Omental fat pad (tissue), 4 donors: Measurements from ENCODE around the gene HDAC9. TPM values are rescaled to one million over a fixed set of nuclear protein-coding genes. Genes with fewer than 3 reads are reported as not detected.
"Not testable (repeated sequence)": the region's sequence is repeated elsewhere in the genome, so short reads cannot be mapped to it uniquely, and the experiment has no call there.

ENCODE experiments used
- ATAC-seq: fragments of 150-250 bp; one replicate; pipeline ENCODE4 v1.9.1; 2016; ENCODE audit warnings: mild to moderate bottlenecking, moderate library complexity; ENCODE audit not compliant: low FRiP score
- DNase-seq: peaks from one replicate; pipeline ENCODE4 v3.0.0-alpha.2; 2019; ENCODE audit warnings: low spot score
- small RNA-seq: library from RNA; depleted of rRNA; stranded (forward); fragments of <200 nt; gene quantifications from one replicate; pipeline ENCODE3, GENCODE V24; 2016
- total RNA-seq, 4 donors: library from RNA; depleted of rRNA; stranded (reverse); fragments of >200 nt; gene quantifications; one replicate each; pipeline ENCODE4 v1.1.0, GENCODE V29; 2016
- TF ChIP-seq, protein P1 (sequence below), 3 donors: fragments of 450-650 bp; IDR thresholded peaks; one replicate each; pipeline ENCODE4 v1.5.1; 2016 to 2017; ENCODE audit warnings: antibody characterized with exemption in 3 of 3, mild to moderate bottlenecking in 3 of 3, moderate library complexity in 2 of 3

HDAC9 gene
- total RNA-seq, 4 donors from 2014 or later, result 15.6 to 51.5 (median 24.1) TPM

DNA sequence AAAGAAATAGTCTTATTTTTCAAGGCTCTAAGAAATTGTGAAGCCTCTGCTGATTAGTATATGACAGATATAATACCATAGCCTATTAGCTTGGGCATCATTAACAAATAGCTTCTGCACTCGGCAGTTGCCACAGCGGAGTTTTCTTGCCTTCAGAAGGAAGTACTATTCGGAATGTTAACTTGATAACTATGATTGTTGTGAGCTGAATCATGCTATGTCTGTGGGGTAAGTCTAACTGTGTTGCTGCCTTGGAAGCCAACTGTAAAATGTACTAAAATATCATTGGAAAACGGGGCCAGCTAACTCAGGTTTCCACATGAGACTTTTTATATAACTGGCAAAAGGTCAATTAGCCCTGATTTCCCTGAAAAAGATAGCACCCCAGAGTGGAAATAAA, 528.7 kb downstream of the HDAC9 start:
- DNase-seq, result no peak
- TF ChIP-seq, protein P1, sequence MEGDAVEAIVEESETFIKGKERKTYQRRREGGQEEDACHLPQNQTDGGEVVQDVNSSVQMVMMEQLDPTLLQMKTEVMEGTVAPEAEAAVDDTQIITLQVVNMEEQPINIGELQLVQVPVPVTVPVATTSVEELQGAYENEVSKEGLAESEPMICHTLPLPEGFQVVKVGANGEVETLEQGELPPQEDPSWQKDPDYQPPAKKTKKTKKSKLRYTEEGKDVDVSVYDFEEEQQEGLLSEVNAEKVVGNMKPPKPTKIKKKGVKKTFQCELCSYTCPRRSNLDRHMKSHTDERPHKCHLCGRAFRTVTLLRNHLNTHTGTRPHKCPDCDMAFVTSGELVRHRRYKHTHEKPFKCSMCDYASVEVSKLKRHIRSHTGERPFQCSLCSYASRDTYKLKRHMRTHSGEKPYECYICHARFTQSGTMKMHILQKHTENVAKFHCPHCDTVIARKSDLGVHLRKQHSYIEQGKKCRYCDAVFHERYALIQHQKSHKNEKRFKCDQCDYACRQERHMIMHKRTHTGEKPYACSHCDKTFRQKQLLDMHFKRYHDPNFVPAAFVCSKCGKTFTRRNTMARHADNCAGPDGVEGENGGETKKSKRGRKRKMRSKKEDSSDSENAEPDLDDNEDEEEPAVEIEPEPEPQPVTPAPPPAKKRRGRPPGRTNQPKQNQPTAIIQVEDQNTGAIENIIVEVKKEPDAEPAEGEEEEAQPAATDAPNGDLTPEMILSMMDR (IDR thresholded peaks at IDR 0.05), result no peak
- peak; percentile 87 for ATAC-seq

DNA sequence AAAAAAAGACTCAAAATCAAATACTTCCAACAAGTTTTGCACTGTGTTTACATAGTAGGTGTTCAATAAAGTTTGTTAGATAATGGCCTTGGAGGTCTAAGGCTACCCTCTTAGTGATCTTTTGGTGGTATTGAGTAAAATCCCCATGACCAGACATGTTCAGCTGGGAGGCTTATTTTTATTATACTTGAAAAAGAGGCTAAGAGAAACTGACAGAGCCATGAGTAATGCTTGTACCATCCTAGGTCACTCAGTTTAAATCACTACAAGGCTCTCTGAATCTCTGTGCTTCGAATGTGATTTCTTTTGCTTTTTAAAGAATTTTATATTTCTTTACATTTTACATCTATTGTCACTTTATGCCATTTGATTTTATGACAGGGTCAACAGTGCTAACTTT, 531.3 kb downstream of the HDAC9 start:
- TF ChIP-seq, protein P1 (IDR thresholded peaks at IDR 0.05), result no peak
- ATAC-seq, result no peak
- DNase-seq, result no peak

- no peak for DNase-seq
- TF ChIP-seq, protein P1 (IDR thresholded peaks at IDR 0.05), result no peak
- peak; percentile 54 for ATAC-seq
These were observed 534.7 kb downstream of the HDAC9 start for GRCh38 chr7:19030281-19030680.

DNA sequence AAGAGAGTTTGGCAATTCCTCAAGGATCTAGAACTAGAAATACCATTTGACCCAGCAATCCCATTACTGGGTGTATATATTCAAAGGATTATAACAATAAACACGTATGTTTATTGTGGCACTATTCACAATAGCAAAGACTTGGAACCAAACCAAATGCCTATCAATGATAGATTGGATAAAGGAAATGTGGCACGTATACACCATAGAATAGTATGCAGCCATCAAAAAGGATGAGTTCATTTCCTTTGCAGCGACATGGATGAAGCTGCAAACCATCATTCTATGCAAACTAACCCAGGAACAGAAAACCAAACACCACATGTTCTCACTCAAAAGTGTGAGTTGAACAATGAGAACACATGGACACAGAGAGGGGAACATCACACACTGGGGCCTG, 537.4 kb downstream of the HDAC9 start:
- ATAC-seq, DNase-seq: not testable (repeated sequence)

GRCh38 chr7:19051767-19052375, 556.3 kb downstream of the HDAC9 start:
- no peak for DNase-seq
- ATAC-seq, result no peak
- TF ChIP-seq, protein P1 (IDR thresholded peaks at IDR 0.05), result no peak

Small RNAs within 50 kb of the gene (small RNA-seq; reads per million reads assigned to genes)
- gene RN7SKP266, result not detected
